Smooth muscle cell (in vitro differentiated cells): ENCODE data around the gene FAM13B. TPM values are rescaled to one million over a fixed set of nuclear protein-coding genes. Genes with fewer than 3 reads are reported as not detected.

Source experiments
- DNase-seq: peaks from one replicate; lab custom pipeline; 2025; ENCODE audit not compliant: unreplicated experiment; lab: John Stamatoyannopoulos, UW
- H2AFZ ChIP-seq: fragments of 200-600 bp; sonication (generic); 2 replicates; pipeline ENCODE4 v1.6.0; 2016; ENCODE audit warnings: antibody characterized with exemption, low read depth, mild to moderate bottlenecking
- H3F3A ChIP-seq: fragments of 200-600 bp; sonication (generic); 2 replicates; pipeline ENCODE4 v1.6.0; 2017; ENCODE audit warnings: antibody characterized with exemption, low read depth
- H3K27ac ChIP-seq: fragments of 200-600 bp; sonication (generic); 2 replicates; pipeline ENCODE4 v1.5.1; 2016; ENCODE audit warnings: low read depth, mild to moderate bottlenecking
- H3K27me3 ChIP-seq: fragments of 200-600 bp; sonication (generic); 2 replicates; pipeline ENCODE4 v1.6.1; 2016; ENCODE audit warnings: low read depth, mild to moderate bottlenecking
- H3K36me3 ChIP-seq: fragments of 200-600 bp; sonication (generic); 2 replicates; pipeline ENCODE4 v1.5.1; 2016; ENCODE audit warnings: low read depth
- H3K4me1 ChIP-seq: fragments of 200-600 bp; sonication (generic); 2 replicates; pipeline ENCODE4 v1.5.1; 2016; ENCODE audit warnings: low read depth
- H3K4me2 ChIP-seq: fragments of 200-600 bp; sonication (generic); 2 replicates; pipeline ENCODE4 v1.6.0; 2016; ENCODE audit warnings: mild to moderate bottlenecking
- H3K4me3 ChIP-seq: fragments of 200-600 bp; sonication (generic); 2 replicates; pipeline ENCODE4 v1.5.1; 2016; ENCODE audit warnings: mild to moderate bottlenecking
- H3K79me2 ChIP-seq: fragments of 200-600 bp; sonication (generic); 2 replicates; pipeline ENCODE4 v1.6.0; 2016; ENCODE audit warnings: low read depth, mild to moderate bottlenecking
- H3K9ac ChIP-seq: fragments of 200-600 bp; sonication (generic); 2 replicates; pipeline ENCODE4 v1.6.0; 2016; ENCODE audit warnings: low read depth
- H3K9me3 ChIP-seq: fragments of 200-600 bp; sonication (generic); replicated peaks from 2 replicates; pipeline ENCODE4 v1.5.1; 2016; ENCODE audit warnings: low read depth
- H4K20me1 ChIP-seq: fragments of 200-600 bp; sonication (generic); 2 replicates; pipeline ENCODE4 v1.6.0; 2016; ENCODE audit warnings: low read depth
- CTCF ChIP-seq: fragments of 200-600 bp; sonication (generic); IDR thresholded peaks from 2 replicates; pipeline ENCODE4 v1.5.1; 2017; ENCODE audit warnings: borderline replicate concordance, mild to moderate bottlenecking, antibody characterized with exemption; ENCODE audit not compliant: insufficient read depth, poor library complexity, severe bottlenecking
- WGBS: methylation state at CpG from one replicate; pipeline ENCODE4 v1.1.7; 2016; ENCODE audit warnings: low lambda C conversion rate; 5-methylcytosine and 5-hydroxymethylcytosine counted together
- polyA plus RNA-seq: library from polyadenylated mRNA; unstranded; fragments of >200 nt; fragmentation: Nextera tagmentation; extraction: Ambion mirVana; gene quantifications from 2 replicates; pipeline ENCODE4 v1.2.1, GENCODE V29; 2016
- small RNA-seq: library from RNA; depleted of rRNA; stranded (forward); fragments of <200 nt; gene quantifications from one replicate; pipeline ENCODE3, GENCODE V24; 2014
- total RNA-seq: library from RNA; depleted of rRNA; stranded (reverse); fragments of >200 nt; gene quantifications from 2 replicates; pipeline ENCODE4 v1.2.3, GENCODE V29; 2014

The FAM13B gene
- total and polyA plus RNA-seq, 2 experiments from 2014 or later, result 3.8 to 15.1 TPM

GRCh38 chr5:137888466-137888862 is 144.4 kb downstream of the FAM13B start:
- H3K9ac ChIP-seq, result no peak overlapping the region
- no peaks in the 10 kb centered on the region for H3K27me3 ChIP-seq
- no peaks in the 10 kb centered on the region for H3K9me3 ChIP-seq
- H3K4me2 ChIP-seq, result peak overlapping the region; percentile 70
- H3K36me3 ChIP-seq, result no peaks in the 10 kb centered on the region
- no peak overlapping the region for H3K27ac ChIP-seq
- no peaks in the 10 kb centered on the region for H3K79me2 ChIP-seq
- H4K20me1 ChIP-seq, result no peaks in the 10 kb centered on the region
- peaks cover 10% of the 10 kb centered on the region for H3K4me1 ChIP-seq
- no peaks in the 10 kb centered on the region for H3F3A ChIP-seq
- 66% methylated on average over 7 of the region's 7 CpGs for WGBS
- no peak for TF ChIP-seq CTCF
- peak overlapping the region; percentile 76 for H2AFZ ChIP-seq
- peak overlapping the region; percentile 35 for H3K4me3 ChIP-seq
- DNase-seq, result no peak

Small RNAs within 50 kb of the gene (small RNA-seq; reads per million reads assigned to genes)
- not detected for gene RNU6-1148P

Other genes starting within 250 kb of the FAM13B start
- not detected in 2 replicates for gene MYOT, start 165.2 kb downstream of the FAM13B start, total RNA-seq
- 0.07 and 0.29 TPM in 2 replicates for gene MYOT, start 165.2 kb downstream of the FAM13B start, polyA plus RNA-seq
- gene PKD2L2, start 143.6 kb downstream of the FAM13B start, total RNA-seq, result not detected in 2 replicates
- 0.19 and 0.22 TPM in 2 replicates for gene PKD2L2, start 143.6 kb downstream of the FAM13B start, polyA plus RNA-seq
- not detected in 2 replicates for gene WNT8A, start 51.0 kb upstream of the FAM13B start, total RNA-seq
- not detected in 2 replicates for gene WNT8A, start 51.0 kb upstream of the FAM13B start, polyA plus RNA-seq
- 0.67 and 2.7 TPM in 2 replicates for gene NME5, start 106.3 kb upstream of the FAM13B start, total RNA-seq
- gene NME5, start 106.3 kb upstream of the FAM13B start, polyA plus RNA-seq, result 1.2 and 2.1 TPM in 2 replicates
- gene BRD8, start 145.6 kb upstream of the FAM13B start, total RNA-seq, result 24.2 and 25.1 TPM in 2 replicates
- gene BRD8, start 145.6 kb upstream of the FAM13B start, polyA plus RNA-seq, result 34.3 and 41.2 TPM in 2 replicates
- gene KIF20A, start 146.0 kb upstream of the FAM13B start, total RNA-seq, result 8.8 and 10.7 TPM in 2 replicates
- gene KIF20A, start 146.0 kb upstream of the FAM13B start, polyA plus RNA-seq, result 7.8 and 9.4 TPM in 2 replicates
- gene CDC23, start 180.2 kb upstream of the FAM13B start, total RNA-seq, result 37.2 and 61.0 TPM in 2 replicates
- gene CDC23, start 180.2 kb upstream of the FAM13B start, polyA plus RNA-seq, result 39.5 and 43.5 TPM in 2 replicates
- 0.36 TPM in 1 of 2 replicates, not detected in the other for gene GFRA3, start 241.5 kb upstream of the FAM13B start, total RNA-seq
- gene GFRA3, start 241.5 kb upstream of the FAM13B start, polyA plus RNA-seq, result 0.09 and 2.7 TPM in 2 replicates